GM04503 (cell line): ENCODE data around the gene GGT1.
"Not testable (repeated sequence)": the region's sequence is repeated elsewhere in the genome, so short reads cannot be mapped to it uniquely, and the experiment has no call there.

ENCODE experiments used
- DNase-seq: peaks from one replicate; pipeline ENCODE4 v3.0.0-alpha.2; 2012; ENCODE audit warnings: low read depth

GGT1 gene

GRCh38 chr22:24642307-24642706, 39.3 kb downstream of the GGT1 start:
- DNase-seq, result not testable (repeated sequence)

- DNase-seq, result not testable (repeated sequence)
These were observed 41.4 kb downstream of the GGT1 start for GRCh38 chr22:24644409-24644808.

- not testable (repeated sequence) for DNase-seq
These were observed 42.7 kb downstream of the GGT1 start for GRCh38 chr22:24645408-24646399.

GRCh38 chr22:24646756-24647155, 43.8 kb downstream of the GGT1 start:
- DNase-seq, result not testable (repeated sequence)

- DNase-seq, result not testable (repeated sequence)
These were observed 46.4 kb downstream of the GGT1 start for GRCh38 chr22:24649371-24649770.

GRCh38 chr22:24650884-24651283, 47.9 kb downstream of the GGT1 start:
- not testable (repeated sequence) for DNase-seq

GRCh38 chr22:24665395-24665794, 62.4 kb downstream of the GGT1 start:
- DNase-seq, result not testable (repeated sequence)

GRCh38 chr22:24667904-24668303, 64.9 kb downstream of the GGT1 start:
- DNase-seq, result not testable (repeated sequence)

- DNase-seq, result not testable (repeated sequence)
These were observed 69.5 kb downstream of the GGT1 start for GRCh38 chr22:24672532-24672931.
